D341Med (cell line): ENCODE data around the gene ZWILCH.
"Not testable (repeated sequence)": the region's sequence is repeated elsewhere in the genome, so short reads cannot be mapped to it uniquely, and the experiment has no call there.

Experiments used
- DNase-seq: peaks from one replicate; pipeline ENCODE4 v3.0.0; 2012; ENCODE audit warnings: low spot score

The ZWILCH gene

GRCh38 chr15:66504563-66505429 is at the start of gene ZWILCH, which contains the start of gene RPL4:
ZWILCH (plus strand) TSS chr15:66505326; CDS start chr15:66505339, 13 bp downstream.
RPL4 (minus strand) TSS chr15:66504855; CDS start chr15:66504790, 65 bp downstream.
- peak; percentile 81 for DNase-seq

GRCh38 chr15:66456211-66456610 is 48.9 kb upstream of the ZWILCH start:
- no peak for DNase-seq

GRCh38 chr15:66459818-66460615 is 45.1 kb upstream of the ZWILCH start:
- DNase-seq, result no peak

- not testable (repeated sequence) for DNase-seq
Measured at GRCh38 chr15:66461294-66461693, 43.8 kb upstream of the ZWILCH start.

GRCh38 chr15:66461917-66462316 is 43.2 kb upstream of the ZWILCH start:
- DNase-seq, result no peak

GRCh38 chr15:66462627-66463026 is 42.5 kb upstream of the ZWILCH start:
- DNase-seq, result no peak

GRCh38 chr15:66465294-66465693 is 39.8 kb upstream of the ZWILCH start:
- DNase-seq, result not testable (repeated sequence)

- not testable (repeated sequence) for DNase-seq
Measured at GRCh38 chr15:66467162-66468040, 37.7 kb upstream of the ZWILCH start.

- DNase-seq, result not testable (repeated sequence)
Measured at GRCh38 chr15:66470825-66471224, 34.3 kb upstream of the ZWILCH start.

GRCh38 chr15:66472176-66472999 is 32.7 kb upstream of the ZWILCH start:
- no peak for DNase-seq

GRCh38 chr15:66474135-66474534 is 31.0 kb upstream of the ZWILCH start:
- DNase-seq, result no peak

- no peak for DNase-seq
Measured at GRCh38 chr15:66474963-66475362, 30.2 kb upstream of the ZWILCH start.

GRCh38 chr15:66476535-66476934 is 28.6 kb upstream of the ZWILCH start:
- no peak for DNase-seq

GRCh38 chr15:66477011-66477410 is 28.1 kb upstream of the ZWILCH start:
- no peak for DNase-seq

GRCh38 chr15:66480267-66480666 is 24.9 kb upstream of the ZWILCH start:
- no peak for DNase-seq

- DNase-seq, result no peak
Measured at GRCh38 chr15:66481107-66481856, 23.8 kb upstream of the ZWILCH start.

GRCh38 chr15:66482539-66482938 is 22.6 kb upstream of the ZWILCH start:
- DNase-seq, result no peak

- DNase-seq, result no peak
Measured at GRCh38 chr15:66483131-66483566, 22.0 kb upstream of the ZWILCH start.

GRCh38 chr15:66484539-66485112 is 20.5 kb upstream of the ZWILCH start:
- no peak for DNase-seq

- DNase-seq, result no peak
Measured at GRCh38 chr15:66486887-66487286, 18.2 kb upstream of the ZWILCH start.
